Brain microvascular endothelial cell (primary cell): ENCODE results near the gene ADAM23.

Experiments
- DNase-seq: peaks from one replicate; pipeline ENCODE4 v3.0.0-alpha.2; 2020
- H3K27ac ChIP-seq: fragments of 250-450 bp; sonication (Bioruptor Pico); 2 replicates; pipeline ENCODE4 v1.5.1; 2020; ENCODE audit warnings: mild to moderate bottlenecking, moderate library complexity
- H3K27me3 ChIP-seq: fragments of 250-450 bp; sonication (Bioruptor Pico); replicated peaks from 2 replicates; pipeline ENCODE4 v1.5.1; 2020; ENCODE audit warnings: mild to moderate bottlenecking
- H3K36me3 ChIP-seq: fragments of 250-450 bp; sonication (Bioruptor Pico); replicated peaks from 2 replicates; pipeline ENCODE4 v1.5.1; 2020; ENCODE audit warnings: mild to moderate bottlenecking
- H3K4me3 ChIP-seq: 2 replicates; pipeline ENCODE4 v1.5.1; 2011; ENCODE audit warnings: low read depth, mild to moderate bottlenecking, control low read depth, low read length, moderate library complexity
- in situ Hi-C: cut with HindIII; loops from 2 replicates; pipeline ENCODE4 v1.10.0; 2017; ENCODE audit warnings: low sequenced_read_pairs, low pct_ligation_motif_present
- TF ChIP-seq, protein P1 (sequence below): IDR thresholded peaks from 2 replicates; pipeline ENCODE4 v1.5.1; 2011; ENCODE audit warnings: low read depth, mild to moderate bottlenecking, moderate library complexity, low read length, control low read depth, inconsistent platforms; ENCODE audit errors: missing control alignments

Gene ADAM23

DNA sequence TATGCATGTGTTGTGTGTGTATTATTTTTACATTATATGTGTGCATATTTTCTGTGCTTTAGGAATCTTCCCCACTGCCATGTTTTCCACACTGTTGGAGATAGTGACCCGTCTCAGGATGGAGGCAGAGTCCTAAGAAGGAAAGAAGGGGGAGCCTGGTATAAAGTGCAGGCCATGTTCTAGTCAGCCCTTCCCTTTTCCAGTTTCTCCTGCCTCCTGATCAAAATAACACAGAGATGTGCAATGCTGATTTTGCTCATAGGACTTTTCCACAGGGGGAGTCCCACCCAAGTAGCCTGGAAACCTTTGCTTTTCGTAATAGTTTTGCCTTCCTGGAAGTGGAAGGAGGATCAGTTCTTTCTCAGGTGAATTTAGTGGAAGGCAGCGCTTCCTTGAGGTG, 126.1 kb downstream of the ADAM23 start:
- in situ Hi-C loops, result no loop called here
- TF ChIP-seq, protein P1, sequence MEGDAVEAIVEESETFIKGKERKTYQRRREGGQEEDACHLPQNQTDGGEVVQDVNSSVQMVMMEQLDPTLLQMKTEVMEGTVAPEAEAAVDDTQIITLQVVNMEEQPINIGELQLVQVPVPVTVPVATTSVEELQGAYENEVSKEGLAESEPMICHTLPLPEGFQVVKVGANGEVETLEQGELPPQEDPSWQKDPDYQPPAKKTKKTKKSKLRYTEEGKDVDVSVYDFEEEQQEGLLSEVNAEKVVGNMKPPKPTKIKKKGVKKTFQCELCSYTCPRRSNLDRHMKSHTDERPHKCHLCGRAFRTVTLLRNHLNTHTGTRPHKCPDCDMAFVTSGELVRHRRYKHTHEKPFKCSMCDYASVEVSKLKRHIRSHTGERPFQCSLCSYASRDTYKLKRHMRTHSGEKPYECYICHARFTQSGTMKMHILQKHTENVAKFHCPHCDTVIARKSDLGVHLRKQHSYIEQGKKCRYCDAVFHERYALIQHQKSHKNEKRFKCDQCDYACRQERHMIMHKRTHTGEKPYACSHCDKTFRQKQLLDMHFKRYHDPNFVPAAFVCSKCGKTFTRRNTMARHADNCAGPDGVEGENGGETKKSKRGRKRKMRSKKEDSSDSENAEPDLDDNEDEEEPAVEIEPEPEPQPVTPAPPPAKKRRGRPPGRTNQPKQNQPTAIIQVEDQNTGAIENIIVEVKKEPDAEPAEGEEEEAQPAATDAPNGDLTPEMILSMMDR, result no peak
- no peaks in the 10 kb centered on the region for H3K27me3 ChIP-seq
- no peak overlapping the region for H3K27ac ChIP-seq
- H3K36me3 ChIP-seq, result no peaks in the 10 kb centered on the region
- no peak overlapping the region for H3K4me3 ChIP-seq
- DNase-seq, result no peak

DNA sequence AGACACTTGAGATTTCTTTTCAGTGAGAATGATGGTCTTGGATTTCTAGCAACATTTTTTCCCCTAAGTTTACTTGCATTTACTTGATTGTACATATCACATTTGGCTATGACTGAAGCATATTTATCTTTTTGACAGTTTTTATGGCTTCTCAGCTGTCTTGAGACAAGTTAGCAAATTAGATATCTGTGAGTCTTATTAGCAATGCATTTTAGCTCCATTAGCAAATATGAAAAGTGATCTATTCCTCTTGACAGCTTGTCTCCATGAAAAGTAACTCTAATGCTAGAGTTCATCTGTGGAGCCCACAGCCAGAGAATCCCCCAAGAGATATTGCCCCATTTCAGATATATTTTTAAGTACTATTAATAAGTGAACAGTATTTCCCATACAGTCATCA, 126.9 kb downstream of the ADAM23 start:
- TF ChIP-seq, protein P1, result no peak
- DNase-seq, result no peak
- Histone ChIP-seq H3K27me3 (no peaks in the 10 kb centered on the region), H3K36me3 (no peaks in the 10 kb centered on the region), H3K4me3 (no peak overlapping the region), H3K27ac (no peak overlapping the region)
- in situ Hi-C loops, result no loop called here

DNA sequence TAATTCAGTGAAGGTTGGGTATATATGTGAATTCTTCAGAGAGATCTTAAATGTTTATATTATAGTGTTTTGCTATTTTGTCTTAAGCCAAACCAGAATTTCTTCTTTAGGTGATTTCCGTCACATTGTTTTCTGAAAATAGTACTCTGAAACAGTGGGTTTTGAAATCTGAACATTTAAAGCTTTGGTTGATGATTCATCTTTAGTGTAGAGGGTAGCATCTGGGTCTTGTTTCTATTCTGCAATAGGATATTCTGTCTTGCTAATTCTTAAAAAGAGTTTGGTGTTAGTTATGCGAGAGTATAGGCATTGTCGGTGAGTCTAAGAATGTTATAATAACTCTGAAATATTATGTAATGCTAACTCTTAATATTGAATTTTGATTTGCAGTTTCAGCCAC, 129.4 kb downstream of the ADAM23 start:
- Histone ChIP-seq H3K27me3 (no peaks in the 10 kb centered on the region), H3K4me3 (no peak overlapping the region), H3K27ac (no peak overlapping the region), H3K36me3 (no peaks in the 10 kb centered on the region)
- TF ChIP-seq, protein P1, result no peak
- DNase-seq, result no peak
- in situ Hi-C loops, result no loop called here

DNA sequence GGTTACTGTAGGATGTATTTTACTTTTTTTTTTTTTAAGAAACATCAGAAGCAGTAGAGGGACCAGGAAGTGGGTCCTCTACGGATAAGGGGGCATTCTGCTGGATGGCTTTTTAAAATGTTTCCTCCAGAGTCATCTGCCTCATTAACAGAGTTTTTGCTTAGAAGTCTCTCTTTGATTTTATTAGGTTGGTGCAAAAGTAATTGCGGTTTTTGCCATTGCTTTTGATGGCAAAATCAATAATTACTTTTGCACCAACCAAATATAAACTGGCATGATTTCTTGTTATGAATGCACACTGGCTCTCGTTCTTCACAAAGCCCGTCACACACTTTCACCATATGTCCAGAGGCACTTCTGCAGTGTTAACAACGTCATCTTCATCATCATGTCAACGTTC, 130.5 kb downstream of the ADAM23 start:
- in situ Hi-C loops, result no loop called here
- Histone ChIP-seq H3K4me3 (no peak overlapping the region), H3K27me3 (no peaks in the 10 kb centered on the region), H3K27ac (no peak overlapping the region), H3K36me3 (no peaks in the 10 kb centered on the region)
- no peak for DNase-seq
- TF ChIP-seq, protein P1, result no peak

DNA sequence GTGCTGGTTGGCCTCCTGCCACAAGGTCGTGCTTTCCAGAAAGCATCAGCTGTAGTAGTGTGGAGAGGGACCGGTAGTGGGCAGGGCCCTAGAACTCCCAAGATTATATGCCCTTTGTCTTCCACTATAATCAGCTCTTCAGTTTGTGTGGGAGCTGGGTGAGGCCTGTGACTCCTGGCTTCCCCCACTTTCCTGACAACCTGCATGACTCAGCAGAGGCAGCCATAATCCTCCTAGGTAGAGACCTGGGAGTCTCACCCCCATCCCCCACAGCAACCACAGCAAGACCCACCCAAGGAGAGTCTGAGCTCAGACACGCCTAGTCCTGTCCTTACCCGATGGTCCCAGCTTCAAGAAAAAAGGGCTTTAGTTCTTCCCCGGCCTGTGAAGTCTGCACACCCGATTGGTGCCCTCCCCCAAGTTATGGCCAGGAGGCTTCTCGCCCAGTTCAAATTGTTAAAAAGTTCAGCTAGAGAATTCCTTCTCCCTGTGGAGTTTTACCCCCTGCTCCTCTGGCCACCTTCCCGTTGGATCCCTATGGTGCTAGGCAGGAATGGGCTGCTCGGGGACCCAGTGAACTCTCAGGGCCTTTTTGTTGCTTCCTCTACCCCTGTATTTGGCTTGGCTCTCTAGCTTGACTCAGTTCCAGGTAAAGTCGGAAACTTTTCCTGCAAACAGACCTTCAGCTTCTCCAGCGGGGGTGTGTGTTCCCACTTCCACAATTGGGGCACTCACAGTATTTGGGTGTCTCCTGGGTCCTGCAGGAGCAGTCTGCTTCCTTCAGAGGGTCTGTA, 141.2 kb downstream of the ADAM23 start:
- no peak for DNase-seq
- H3K36me3 ChIP-seq, result no peaks in the 10 kb centered on the region
- H3K27me3 ChIP-seq, result no peaks in the 10 kb centered on the region
- TF ChIP-seq, protein P1, result no peak
- H3K27ac ChIP-seq, result no peak overlapping the region
- no peak overlapping the region for H3K4me3 ChIP-seq
- in situ Hi-C loops, result no loop called here

DNA sequence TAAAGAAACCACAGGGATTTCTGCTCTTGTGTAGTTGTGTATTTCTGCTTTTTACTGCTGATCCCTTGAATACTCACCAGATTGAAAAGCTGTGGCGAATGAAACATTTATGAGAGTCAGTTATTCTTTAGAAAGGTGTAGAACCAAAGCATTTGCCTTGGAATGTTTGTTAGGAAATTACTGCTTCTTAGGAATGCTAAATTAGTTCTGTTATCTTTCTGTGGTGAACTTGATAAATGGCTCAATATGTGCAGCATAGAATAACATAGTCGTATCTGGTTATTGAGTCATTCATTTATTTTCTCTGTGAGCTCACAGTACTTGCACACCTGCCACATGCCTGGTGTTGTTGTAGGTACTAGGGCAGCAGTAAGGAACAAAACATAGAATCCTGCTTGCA, 142.0 kb downstream of the ADAM23 start:
- H3K4me3 ChIP-seq, result no peak overlapping the region
- H3K27me3 ChIP-seq, result no peaks in the 10 kb centered on the region
- no peak overlapping the region for H3K27ac ChIP-seq
- H3K36me3 ChIP-seq, result no peaks in the 10 kb centered on the region
- DNase-seq, result peak; percentile 2
- in situ Hi-C loops, result no loop called here
- TF ChIP-seq, protein P1, result no peak
